Keratinocyte (primary cell): Measurements from ENCODE around the gene SLC35E3. TPM values are rescaled to one million over a fixed set of nuclear protein-coding genes. Genes with fewer than 3 reads are reported as not detected.

Experiments
- DNase-seq: peaks from one replicate; pipeline ENCODE4 v3.0.0-alpha.2; 2011; ENCODE audit warnings: low read depth, missing footprints, low spot score
- FAIRE-seq: peaks from 2 replicates; lab custom pipeline; 2011; peaks lifted over from hg19 to GRCh38; lab: Jason Lieb, UNC
- H2AFZ ChIP-seq: 2 replicates; pipeline ENCODE4 v1.6.0; 2012; ENCODE audit warnings: low read length, control low read depth, inconsistent platforms; ENCODE audit not compliant: control insufficient read depth
- H3K27ac ChIP-seq: 2 replicates; pipeline ENCODE4 v1.5.1; 2011; ENCODE audit warnings: low read length; ENCODE audit not compliant: control insufficient read depth, insufficient read depth
- H3K27me3 ChIP-seq: 3 replicates; pipeline ENCODE4 v1.6.0; 2011; ENCODE audit warnings: low read length; ENCODE audit not compliant: control insufficient read depth, insufficient read depth; ENCODE audit errors: extremely low read depth
- H3K36me3 ChIP-seq, 2 experiments: 2 replicates in 1 of 2; 3 replicates in 1 of 2; pipeline ENCODE4 v1.5.1; 2011; ENCODE audit warnings: low read length in 2 of 2, mild to moderate bottlenecking in 1 of 2; ENCODE audit not compliant: control insufficient read depth in 2 of 2, insufficient read depth in 2 of 2; ENCODE audit errors: extremely low read depth in 1 of 2
- H3K4me1 ChIP-seq: 3 replicates; pipeline ENCODE4 v1.5.1; 2011; ENCODE audit warnings: low read length; ENCODE audit not compliant: control insufficient read depth, insufficient read depth; ENCODE audit errors: extremely low read depth
- H3K4me2 ChIP-seq: 3 replicates; pipeline ENCODE4 v1.6.0; 2011; ENCODE audit warnings: low read depth, low read length; ENCODE audit not compliant: control insufficient read depth, insufficient read depth; ENCODE audit errors: extremely low read depth
- H3K4me3 ChIP-seq, 3 experiments: fragments of 200-600 bp in 1 of 3; sonication (generic) in 1 of 3; 2 replicates in 2 of 3; 3 replicates in 1 of 3; pipeline ENCODE4 v1.5.1; 2011 to 2016; ENCODE audit warnings: low read length in 3 of 3, mild to moderate bottlenecking in 3 of 3, control low read depth in 2 of 3, inconsistent platforms in 1 of 3, low read depth in 1 of 3, mixed read lengths in 1 of 3, mixed run types in 1 of 3, moderate library complexity in 1 of 3; ENCODE audit not compliant: control insufficient read depth in 2 of 3, insufficient read depth in 2 of 3; ENCODE audit errors: extremely low read depth in 1 of 3
- H3K79me2 ChIP-seq: 2 replicates; pipeline ENCODE4 v1.6.0; 2012; ENCODE audit warnings: low read length; ENCODE audit not compliant: control insufficient read depth, insufficient read depth
- H3K9ac ChIP-seq: 3 replicates; pipeline ENCODE4 v1.6.0; 2011; ENCODE audit warnings: low read length; ENCODE audit not compliant: control insufficient read depth, insufficient read depth; ENCODE audit errors: extremely low read depth
- H3K9me1 ChIP-seq: 3 replicates; pipeline ENCODE4 v1.6.0; 2011; ENCODE audit warnings: low read length; ENCODE audit not compliant: control insufficient read depth, insufficient read depth; ENCODE audit errors: extremely low read depth
- H3K9me3 ChIP-seq: 2 replicates; pipeline ENCODE4 v1.5.1; 2012; ENCODE audit warnings: low read depth, low read length; ENCODE audit not compliant: control insufficient read depth
- H4K20me1 ChIP-seq: 3 replicates; pipeline ENCODE4 v1.6.0; 2011; ENCODE audit warnings: low read length; ENCODE audit not compliant: control insufficient read depth, insufficient read depth; ENCODE audit errors: extremely low read depth
- CTCF ChIP-seq, 3 experiments: IDR thresholded peaks in 1 of 3; conservative IDR thresholded peaks in 1 of 3; optimal IDR thresholded peaks in 1 of 3; 2 replicates in 2 of 3; 3 replicates in 1 of 3; pipeline versions ENCODE3 to v1.5.1; 2011; ENCODE audit warnings: low read length in 3 of 3, mild to moderate bottlenecking in 3 of 3, moderate library complexity in 2 of 3, control low read depth in 1 of 3, inconsistent platforms in 1 of 3; ENCODE audit not compliant: insufficient read depth in 2 of 3; ENCODE audit errors: extremely low read depth in 1 of 3
- EZH2 ChIP-seq: IDR thresholded peaks from one replicate; pipeline ENCODE4 v1.6.1; 2012; ENCODE audit warnings: inconsistent platforms, mild to moderate bottlenecking, low read length, moderate library complexity
- dilution Hi-C: fragments of 300-500 bp; cut with MboI; formaldehyde crosslinking; loops from one replicate; pipeline ENCODE4 v1.7.0; 2020; ENCODE audit warnings: low sequenced_read_pairs; ENCODE audit not compliant: extremely low pct_ligation_motif_present
- polyA plus RNA-seq, 5 experiments: library from polyadenylated mRNA; depleted of rRNA in 3 of 5; stranded (reverse) in 3 of 5; stranded (forward) in 1 of 5; unstranded in 1 of 5; fragments of >200 nt; gene quantifications; 1 replicate in 1 of 5; 2 replicates in 3 of 5; 3 replicates in 1 of 5; pipeline versions ENCODE4 v1.2.1 to v1.2.3, GENCODE V29; 2011 to 2012; ENCODE audit warnings: missing spikeins in 2 of 5, low read depth in 1 of 5, low replicate concordance in 1 of 5

Gene SLC35E3
- polyA plus RNA-seq, 1 donor (not counting 4 experiments of a cell fraction or from before 2014, with no cell fraction given), result 9.9 TPM

- Histone ChIP-seq H2AFZ (no peak overlapping the region), H3K4me2 (no peak overlapping the region), H3K27me3 (no peaks in the 10 kb centered on the region), H3K4me3 (no peak overlapping the region), H3K9ac (no peak overlapping the region), H3K79me2 (peaks cover 70% of the 10 kb centered on the region), H3K27ac (no peak overlapping the region), H3K36me3 (peaks cover 12 to 13% of the 10 kb centered on the region in 2 experiments), H3K4me1 (peaks cover 3% of the 10 kb centered on the region), H4K20me1 (no peaks in the 10 kb centered on the region), H3K9me3 (no peaks in the 10 kb centered on the region), H3K9me1 (no peaks in the 10 kb centered on the region)
- no peak for TF ChIP-seq EZH2
- TF ChIP-seq CTCF (optimal IDR thresholded peaks at IDR 0.05 in 1 of 3, IDR thresholded peaks at IDR 0.05 in 1 of 3, conservative IDR thresholded peaks at IDR 0.05 in 1 of 3; ENCODE audit: extremely low read depth in 1 of 3, insufficient read depth in 2 of 3, low read length in 3 of 3), result no peak
- no peak for DNase-seq
- FAIRE-seq, result no peak
- dilution Hi-C loops, result no loop called here
Measured at GRCh38 chr12:68812553-68813241, 66.7 kb downstream of the SLC35E3 start.

DNA sequence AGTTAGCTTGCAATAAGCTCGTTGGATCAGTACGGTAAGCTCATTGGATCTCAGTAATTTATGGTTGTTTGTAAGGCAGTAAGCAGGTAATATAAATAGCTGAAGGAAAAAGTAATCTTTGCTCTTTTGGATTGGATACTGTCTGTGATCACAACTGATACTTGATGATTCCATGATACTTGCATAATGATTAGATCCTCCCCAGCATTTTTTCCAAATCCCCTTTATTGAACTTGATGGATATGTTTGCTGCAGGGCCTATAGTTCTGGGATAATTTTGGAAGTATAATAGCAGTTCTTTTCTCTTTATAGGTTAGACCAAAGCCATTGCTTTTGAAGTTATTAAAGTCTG, 67.2 kb downstream of the SLC35E3 start:
- no peak overlapping the region for H3K27ac ChIP-seq
- dilution Hi-C loops, result no loop called here
- no peaks in the 10 kb centered on the region for H4K20me1 ChIP-seq
- no peak overlapping the region for H3K4me3 ChIP-seq
- no peaks in the 10 kb centered on the region for H3K27me3 ChIP-seq
- H3K9me1 ChIP-seq, result no peaks in the 10 kb centered on the region
- FAIRE-seq, result no peak
- peaks cover 73% of the 10 kb centered on the region for H3K79me2 ChIP-seq
- no peak for DNase-seq
- H3K9ac ChIP-seq, result no peak overlapping the region
- H3K4me2 ChIP-seq, result no peak overlapping the region
- TF ChIP-seq EZH2, result no peak
- no peak for TF ChIP-seq CTCF (optimal IDR thresholded peaks at IDR 0.05 in 1 of 3, IDR thresholded peaks at IDR 0.05 in 1 of 3, conservative IDR thresholded peaks at IDR 0.05 in 1 of 3; ENCODE audit: extremely low read depth in 1 of 3, insufficient read depth in 2 of 3, low read length in 3 of 3)
- H3K36me3 ChIP-seq, result peaks cover 12 to 13% of the 10 kb centered on the region in 2 experiments
- no peaks in the 10 kb centered on the region for H3K9me3 ChIP-seq
- H3K4me1 ChIP-seq, result peaks cover 3% of the 10 kb centered on the region
- H2AFZ ChIP-seq, result no peak overlapping the region
